ENCODE measurements around the gene PLPP7.
"Not testable (repeated sequence)": the region's sequence is repeated elsewhere in the genome, so short reads cannot be mapped to it uniquely, and the experiment has no call there.

The PLPP7 gene

GRCh38 chr9:131330814-131331600 is 41.5 kb downstream of the PLPP7 start:
- DNase-seq (ENCODE audit: low read depth, low spot score), result peak; percentile 94

DNA sequence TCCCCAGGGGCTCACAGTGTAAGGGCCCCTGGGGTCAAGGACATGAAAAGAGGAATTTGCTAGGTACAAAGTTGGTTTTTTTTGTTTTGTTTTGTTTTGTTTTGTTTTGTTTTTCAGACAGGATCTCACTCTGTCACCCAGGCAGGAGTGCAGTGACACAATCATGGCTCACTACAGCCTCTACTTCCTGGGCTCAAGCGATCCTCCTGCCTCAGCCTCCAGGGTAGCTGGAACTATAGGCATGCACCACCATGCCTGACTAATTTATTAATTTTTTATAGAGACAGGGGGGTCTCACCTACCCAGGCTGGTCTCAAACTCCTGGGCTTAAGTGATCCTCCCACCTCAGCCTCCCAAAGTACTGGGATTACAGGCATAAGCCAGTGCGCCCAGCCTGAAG is 42.5 kb downstream of the PLPP7 start:
- not testable (repeated sequence) for DNase-seq (ENCODE audit: low read depth, low spot score)

- DNase-seq (ENCODE audit: low read depth, low spot score), result no peak
Observed at GRCh38 chr9:131333771-131334628, 44.5 kb downstream of the PLPP7 start.

GRCh38 chr9:131334629-131335367 is 45.3 kb downstream of the PLPP7 start:
- no peak for DNase-seq (ENCODE audit: low read depth, low spot score)

DNA sequence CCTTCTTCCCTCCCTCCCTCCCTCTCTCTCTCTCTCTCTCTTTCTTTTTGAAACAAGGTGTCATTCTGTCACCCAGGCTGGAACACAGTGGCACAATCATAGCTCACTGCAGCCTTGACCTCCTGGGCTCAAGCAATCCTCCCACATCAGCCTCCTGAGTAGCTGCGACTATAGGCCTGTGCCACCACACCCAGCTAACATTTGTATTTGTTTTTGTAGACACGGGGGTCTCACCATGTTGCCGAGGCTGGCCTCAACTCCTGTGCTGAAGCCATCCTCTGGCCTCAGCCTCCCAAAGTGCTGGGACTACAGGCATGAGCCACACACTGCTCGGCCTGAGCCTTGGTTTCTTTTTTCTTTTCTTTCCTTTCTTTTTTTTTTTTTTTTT is 45.8 kb downstream of the PLPP7 start:
- no peak for DNase-seq (ENCODE audit: low read depth, low spot score)

GRCh38 chr9:131337131-131337848 is 47.8 kb downstream of the PLPP7 start:
- DNase-seq (ENCODE audit: low read depth, low spot score), result no peak

DNA sequence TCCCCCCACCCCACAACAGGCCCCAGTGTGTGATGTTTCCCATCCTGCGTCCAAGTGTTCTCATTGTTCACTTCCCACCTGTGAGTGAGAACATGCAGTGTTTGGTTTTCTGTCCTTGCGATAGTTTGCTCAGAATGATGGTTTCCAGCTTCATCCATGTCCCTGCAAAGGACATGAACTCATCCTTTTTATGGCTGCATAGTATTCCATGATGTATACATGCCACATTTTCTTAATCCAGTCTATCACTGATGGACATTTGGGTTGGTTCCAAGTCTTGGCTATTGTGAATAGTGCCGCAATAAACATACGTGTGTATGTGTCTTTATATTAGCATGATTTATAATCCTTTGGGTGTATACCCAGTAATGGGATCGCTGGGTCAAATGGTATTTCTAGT is 49.7 kb downstream of the PLPP7 start:
- not testable (repeated sequence) for DNase-seq (ENCODE audit: low read depth, low spot score)

DNA sequence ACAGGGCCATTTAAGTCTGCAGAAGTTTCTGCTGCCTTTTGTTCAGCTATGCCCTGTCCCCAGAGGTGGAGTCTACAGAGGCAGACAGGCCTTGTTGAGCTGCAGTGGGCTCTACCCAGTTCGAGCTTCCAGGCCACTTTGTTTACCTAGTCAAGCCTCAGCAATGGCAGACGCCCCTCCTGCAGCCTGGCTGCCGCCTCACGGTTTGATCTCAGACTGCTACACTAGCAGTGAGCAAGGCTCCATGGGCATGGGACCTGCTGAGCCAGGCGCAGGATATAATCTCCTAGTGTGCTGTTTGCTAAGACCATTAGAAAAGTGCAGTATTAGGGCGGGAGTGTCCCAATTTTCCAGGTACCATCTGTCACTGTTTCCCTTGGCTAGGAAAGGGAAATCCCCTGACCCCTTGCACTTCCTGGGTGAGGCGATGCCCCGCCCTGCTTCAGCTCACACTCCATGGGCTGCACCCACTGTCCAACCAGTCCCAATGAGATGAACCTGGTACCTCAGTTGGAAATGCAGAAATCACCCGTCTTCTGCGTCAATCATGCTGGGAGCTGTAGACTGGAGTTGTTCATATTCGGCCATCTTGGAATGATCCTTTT is 55.5 kb downstream of the PLPP7 start:
- DNase-seq (ENCODE audit: low read depth, low spot score), result not testable (repeated sequence)

- DNase-seq (ENCODE audit: low read depth, low spot score), result no peak
Observed at GRCh38 chr9:131346559-131346958, 57.0 kb downstream of the PLPP7 start.

DNA sequence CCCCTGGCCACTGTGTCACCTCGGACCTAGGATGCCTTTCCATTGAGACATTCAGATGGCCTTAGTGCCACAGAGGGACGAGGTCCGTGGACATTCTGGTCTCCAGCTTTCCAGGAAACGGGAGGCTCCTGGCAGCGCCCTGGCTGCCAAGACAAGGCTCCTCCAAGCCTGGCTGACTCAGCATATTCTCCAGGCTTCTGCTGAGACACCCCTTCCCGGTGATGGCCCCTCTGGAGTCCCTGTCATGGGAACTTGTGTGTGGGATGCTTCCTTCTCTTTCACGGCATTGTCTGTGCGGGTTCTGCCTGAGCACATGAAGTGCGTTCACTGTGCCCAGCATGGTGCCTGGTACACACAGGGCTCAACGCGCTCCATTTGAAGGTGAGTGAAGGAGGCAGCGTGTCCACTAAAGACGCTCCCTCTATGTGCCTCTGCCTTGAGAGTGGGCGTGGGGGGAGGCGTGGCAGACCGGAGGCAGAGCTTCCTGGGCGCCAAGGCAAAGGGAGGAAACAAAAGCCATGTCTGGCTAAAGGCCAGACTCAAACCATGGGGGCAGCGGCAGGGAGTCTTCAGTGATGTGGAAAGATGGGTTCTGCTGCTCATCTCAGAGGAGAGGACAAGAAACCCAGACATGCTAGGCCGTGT is 58.0 kb downstream of the PLPP7 start:
- no peak for DNase-seq (ENCODE audit: low read depth, low spot score)

GRCh38 chr9:131348631-131349521 is 59.4 kb downstream of the PLPP7 start:
- DNase-seq (ENCODE audit: low read depth, low spot score), result peak; percentile 30

GRCh38 chr9:131349522-131349880 is 60.0 kb downstream of the PLPP7 start:
- DNase-seq (ENCODE audit: low read depth, low spot score), result no peak

GRCh38 chr9:131349881-131350563 is 60.5 kb downstream of the PLPP7 start:
- peak; percentile 95 for DNase-seq (ENCODE audit: low read depth, low spot score)

DNA sequence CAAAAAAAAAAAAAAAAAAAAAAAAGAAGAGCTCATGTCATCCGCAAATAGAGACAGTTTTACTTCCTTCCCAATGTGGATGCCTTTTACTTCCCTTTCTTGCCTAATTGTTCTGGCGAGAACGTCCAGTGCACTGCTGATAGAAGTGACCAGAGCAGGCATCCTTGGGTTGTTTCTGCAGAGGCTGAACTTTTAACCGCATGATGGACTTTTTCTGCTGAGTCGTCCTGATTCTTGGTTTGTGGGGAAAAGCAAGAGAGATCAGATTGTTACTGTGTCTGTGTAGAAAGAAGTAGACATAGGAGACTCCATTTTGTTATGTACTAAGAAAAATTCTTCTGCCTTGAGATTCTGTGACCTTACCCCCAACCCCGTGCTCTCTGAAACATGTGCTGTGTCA is 67.0 kb downstream of the PLPP7 start:
- DNase-seq (ENCODE audit: low read depth, low spot score), result peak; percentile 38

DNA sequence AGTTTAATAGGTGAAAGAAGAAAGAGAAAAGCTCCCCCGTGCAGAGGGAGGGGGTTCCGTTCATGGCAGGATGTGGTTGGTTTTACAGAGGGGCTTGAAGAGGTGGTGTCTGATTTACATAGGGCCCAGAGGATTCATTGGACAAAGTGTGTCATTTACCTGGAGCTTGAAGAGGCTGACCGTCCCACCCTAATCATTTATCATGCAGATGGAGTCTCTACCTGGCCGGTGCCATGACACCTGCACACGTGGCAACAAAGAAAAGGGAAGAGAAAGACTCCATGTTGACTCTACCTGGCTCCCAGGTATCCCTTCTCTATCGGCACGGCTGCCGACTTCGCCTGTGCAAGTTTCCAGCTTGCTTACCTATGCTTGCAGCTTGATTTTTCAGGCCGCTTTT is 69.0 kb downstream of the PLPP7 start:
- DNase-seq (ENCODE audit: low read depth, low spot score), result peak; percentile 40

All from ELF-1 (cell line).